K562 (cell line): Measurements from ENCODE around the gene PPP2R2D. TPM values are rescaled to one million over a fixed set of nuclear protein-coding genes. Genes with fewer than 3 reads are reported as not detected.

Experiments used
- COPS2 ChIP-seq: fragments of 450-650 bp; conservative IDR thresholded peaks from 2 replicates; pipeline ENCODE4 v1.6.1; 2016; ENCODE audit warnings: mild to moderate bottlenecking, moderate library complexity
- HDAC3 ChIP-seq: fragments of 450-650 bp; IDR thresholded peaks from 2 replicates; pipeline ENCODE4 v1.6.1; 2018; ENCODE audit warnings: borderline replicate concordance, mild to moderate bottlenecking, moderate library complexity; ENCODE audit not compliant: partially characterized antibody
- HDAC8 ChIP-seq: fragments of 450-650 bp; IDR thresholded peaks from 2 replicates; pipeline ENCODE4 v1.6.1; 2016; ENCODE audit warnings: mild to moderate bottlenecking, missing genetic modification characterization, moderate library complexity, missing compliant biosample characterization
- NFATC3 ChIP-seq: fragments of 450-650 bp; IDR thresholded peaks from 2 replicates; pipeline ENCODE4 v1.6.1; 2017; ENCODE audit warnings: mild to moderate bottlenecking
- NR0B1 ChIP-seq: fragments of 450-650 bp; IDR thresholded peaks from one replicate; pipeline ENCODE4 v1.6.1; 2018; ENCODE audit warnings: mild to moderate bottlenecking, moderate library complexity; ENCODE audit not compliant: partially characterized antibody
- POLR2G ChIP-seq: fragments of 200-400 bp; formaldehyde crosslinking; IDR thresholded peaks from 2 replicates; pipeline ENCODE4 v1.6.1; 2017; ENCODE audit warnings: low read depth, mild to moderate bottlenecking, antibody characterized with exemption, low read length, moderate library complexity
- SRF ChIP-seq, 2 experiments: fragments of 250-450, 450-650 bp in 1 of 2; sonication (Bioruptor Pico) in 1 of 2; sonication (generic) in 1 of 2; formaldehyde crosslinking; IDR thresholded peaks; 2 replicates each; pipeline versions ENCODE4 v1.5.0 to v1.5.1; 2020 to 2022; ENCODE audit warnings: mild to moderate bottlenecking in 1 of 2, missing genetic modification reagents in 1 of 2
- TRIM24 ChIP-seq, 2 experiments: fragments of 450-650 bp; IDR thresholded peaks; 2 replicates each; pipeline ENCODE4 v1.6.1; 2016
- ZBTB17 ChIP-seq: fragments of 450-650 bp; formaldehyde crosslinking; IDR thresholded peaks from 2 replicates; pipeline ENCODE4 v1.4.0; 2020; ENCODE audit warnings: mild to moderate bottlenecking
- ZBTB26 ChIP-seq: fragments of 450-650 bp; formaldehyde crosslinking; IDR thresholded peaks from 2 replicates; pipeline ENCODE4 v1.4.0; 2022; ENCODE audit warnings: missing genetic modification characterization
- ZKSCAN8 ChIP-seq: fragments of 200-800 bp; sonication (Bioruptor generic); IDR thresholded peaks from 2 replicates; pipeline ENCODE4 v1.6.1; 2016; ENCODE audit warnings: missing genetic modification characterization, missing compliant biosample characterization
- ZMIZ1 ChIP-seq, 2 experiments: fragments of 150-350 bp in 1 of 2; IDR thresholded peaks; 2 replicates each; pipeline ENCODE4 v1.6.1; 2012 to 2016; ENCODE audit warnings: low read depth in 2 of 2, low read length in 2 of 2, mild to moderate bottlenecking in 1 of 2, moderate library complexity in 1 of 2
- ZNF175 ChIP-seq: fragments of 200-800 bp; sonication (Bioruptor generic); IDR thresholded peaks from 2 replicates; pipeline ENCODE4 v1.6.1; 2016; ENCODE audit warnings: low read depth, mild to moderate bottlenecking, missing genetic modification characterization, missing compliant biosample characterization
- ZNF398 ChIP-seq: fragments of 250-450 bp; sonication (Bioruptor Pico); IDR thresholded peaks from 2 replicates; pipeline ENCODE4 v1.8.0; 2021; ENCODE audit warnings: moderate library complexity, mild to moderate bottlenecking, inconsistent platforms
- polyA plus RNA-seq, 8 experiments: library from polyadenylated mRNA; depleted of rRNA in 4 of 8; stranded (reverse) in 5 of 8; unstranded in 3 of 8; fragments of >200 nt; fragmentation: Nextera tagmentation in 2 of 8; fragmentation: Illumina TruSeq in 1 of 8; extraction: Ambion mirVana in 2 of 8; extraction: Trizol in 1 of 8; gene quantifications; 2 replicates each; pipeline versions ENCODE4 v1.2.1 to v1.2.3, GENCODE V29; 2011 to 2014; ENCODE audit warnings: inconsistent platforms in 1 of 8, missing spikeins in 1 of 8
- total RNA-seq, 7 experiments: library from RNA; depleted of rRNA in 6 of 7; stranded (reverse); fragments of >200 nt in 6 of 7; fragmentation: Illumina TruSeq in 2 of 7; extraction: Trizol in 2 of 7; gene quantifications; 2 replicates each; pipeline versions ENCODE4 v1.2.1 to v1.2.3, GENCODE V29; 2011 to 2021; ENCODE audit warnings: low replicate concordance in 1 of 7
- TF ChIP-seq, protein P1 (sequence below): fragments of 200-800 bp; sonication (Bioruptor generic); IDR thresholded peaks from 2 replicates; pipeline ENCODE4 v1.6.1; 2017; ENCODE audit warnings: missing genetic modification characterization, missing compliant biosample characterization

Gene PPP2R2D
- total and polyA plus RNA-seq, 9 of the 15 experiments (the other 6 are each of a cell fraction or from before 2014, with no cell fraction given), result 1.9 to 37.0 (median 26.8) TPM

DNA sequence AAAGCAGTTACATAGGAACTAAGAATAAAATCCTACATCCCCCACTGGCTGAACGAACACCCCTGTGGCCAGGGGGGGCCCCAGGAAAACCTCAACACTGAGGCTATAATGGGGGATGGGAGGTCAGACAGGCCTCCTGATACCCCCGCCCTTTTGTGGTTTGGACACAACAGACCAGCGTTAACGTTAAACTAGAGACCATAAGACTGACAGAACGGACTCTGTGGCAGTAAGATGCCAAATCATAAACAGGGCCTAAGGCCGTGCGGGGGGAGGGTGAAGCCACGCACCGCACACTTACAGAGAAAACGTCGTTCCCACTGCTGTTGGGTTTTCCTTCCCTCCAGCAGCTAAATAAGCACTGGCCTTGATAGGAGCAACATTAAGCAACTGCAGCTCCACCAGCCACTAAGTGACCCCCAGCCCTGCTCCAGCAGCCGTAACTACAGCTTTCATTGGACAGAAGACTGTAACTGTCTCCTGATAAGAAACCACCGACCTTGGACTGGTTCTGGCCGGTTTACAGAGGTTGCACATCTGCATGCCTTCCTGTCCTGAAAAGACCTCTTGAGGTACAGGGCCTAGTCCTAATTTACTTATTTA lies 3.4 kb upstream of the PPP2R2D start (continued):
- TF ChIP-seq HDAC8 (tag) (no peak), ZMIZ1 (IDR thresholded peaks at IDR 0.05; ENCODE audit: low read depth in 2 of 2, low read length in 2 of 2) (peak in 1 of 2 experiments; percentile 64; a peak in 1 of 4 replicates), ZNF398 (CRISPR knock-in tag) (no peak), ZBTB17 (CRISPR knock-in tag) (0 out of 2 replicates have a peak, but pooled peaks have one; percentile 33), ZNF175 (CRISPR knock-in tag) (no peak), COPS2 (no peak), ZBTB26 (CRISPR knock-in tag) (no peak), NR0B1 (no peak), NFATC3 (no peak), TRIM24 (IDR thresholded peaks at IDR 0.05) (peak; percentile 51 to 72; a peak in 3 of 4 replicates), ZKSCAN8 (CRISPR knock-in tag) (peak; percentile 16; the same call in 1 of the 2 replicates), SRF (CRISPR knock-in tag; IDR thresholded peaks at IDR 0.05) (no peak), POLR2G (peak; percentile 61), HDAC3 (peak; percentile 74)
- TF ChIP-seq, protein P1, sequence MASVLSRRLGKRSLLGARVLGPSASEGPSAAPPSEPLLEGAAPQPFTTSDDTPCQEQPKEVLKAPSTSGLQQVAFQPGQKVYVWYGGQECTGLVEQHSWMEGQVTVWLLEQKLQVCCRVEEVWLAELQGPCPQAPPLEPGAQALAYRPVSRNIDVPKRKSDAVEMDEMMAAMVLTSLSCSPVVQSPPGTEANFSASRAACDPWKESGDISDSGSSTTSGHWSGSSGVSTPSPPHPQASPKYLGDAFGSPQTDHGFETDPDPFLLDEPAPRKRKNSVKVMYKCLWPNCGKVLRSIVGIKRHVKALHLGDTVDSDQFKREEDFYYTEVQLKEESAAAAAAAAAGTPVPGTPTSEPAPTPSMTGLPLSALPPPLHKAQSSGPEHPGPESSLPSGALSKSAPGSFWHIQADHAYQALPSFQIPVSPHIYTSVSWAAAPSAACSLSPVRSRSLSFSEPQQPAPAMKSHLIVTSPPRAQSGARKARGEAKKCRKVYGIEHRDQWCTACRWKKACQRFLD (CRISPR knock-in tag), result 0 out of 2 replicates have a peak, but pooled peaks have one; percentile 48
